HG02623 (cell line): ENCODE data around the gene SMIM24.

ENCODE experiments used
- ATAC-seq: cut with Tn5 transposase; IDR thresholded peaks from one replicate; pipeline ENCODE4 v1.9.1; 2021; ENCODE audit warnings: moderate library complexity; ENCODE audit not compliant: unreplicated experiment

The SMIM24 gene

GRCh38 chr19:3499738-3500428, 19.6 kb upstream of the SMIM24 start:
- no peak for ATAC-seq

GRCh38 chr19:3497757-3498520, 17.6 kb upstream of the SMIM24 start:
- no peak for ATAC-seq

- no peak for ATAC-seq
These were observed 16.3 kb upstream of the SMIM24 start for GRCh38 chr19:3496392-3497273.

GRCh38 chr19:3494559-3494958, 14.2 kb upstream of the SMIM24 start:
- ATAC-seq, result no peak

GRCh38 chr19:3494051-3494450, 13.7 kb upstream of the SMIM24 start:
- no peak for ATAC-seq

GRCh38 chr19:3493651-3494050, 13.3 kb upstream of the SMIM24 start:
- ATAC-seq, result no peak

- ATAC-seq, result no peak
These were observed 12.6 kb upstream of the SMIM24 start for GRCh38 chr19:3492919-3493318.

GRCh38 chr19:3492131-3492839, 12.0 kb upstream of the SMIM24 start:
- no peak for ATAC-seq

- no peak for ATAC-seq
These were observed 11.2 kb upstream of the SMIM24 start for GRCh38 chr19:3491396-3492119.

GRCh38 chr19:3483226-3483628, 2.9 kb upstream of the SMIM24 start, which contains the start of gene SMIM44:
SMIM44 (minus strand) TSS chr19:3483441; CDS start chr19:3483403, 38 bp downstream.
- ATAC-seq, result no peak

GRCh38 chr19:3482507-3483225, 2.3 kb upstream of the SMIM24 start:
- ATAC-seq, result no peak

GRCh38 chr19:3481241-3482090, 1.1 kb upstream of the SMIM24 start:
- no peak for ATAC-seq

GRCh38 chr19:3479834-3480215, 500 bp downstream of the SMIM24 start:
- ATAC-seq, result no peak

- ATAC-seq, result no peak
These were observed 1.0 kb downstream of the SMIM24 start for GRCh38 chr19:3479177-3479833.

- ATAC-seq, result no peak
These were observed 1.7 kb downstream of the SMIM24 start for GRCh38 chr19:3478409-3479176.

GRCh38 chr19:3477951-3478350, 2.4 kb downstream of the SMIM24 start:
- ATAC-seq, result no peak

- ATAC-seq, result no peak
These were observed 2.8 kb downstream of the SMIM24 start for GRCh38 chr19:3477506-3477905.
